OCI-LY1 (cell line): ENCODE data around the gene PIEZO1.

Source experiments
- CTCF ChIP-seq: fragments of 200-600 bp; sonication (generic), shearing (Covaris generic); IDR thresholded peaks from 2 replicates; pipeline ENCODE4 v1.5.1; 2017; ENCODE audit warnings: mild to moderate bottlenecking, antibody characterized with exemption, low read length, moderate library complexity, mixed read lengths
- EZH2 ChIP-seq: fragments of 200-600 bp; sonication (generic), shearing (Covaris generic); IDR thresholded peaks from 2 replicates; pipeline ENCODE4 v1.8.0; 2017; ENCODE audit warnings: borderline replicate concordance, mixed run types, mild to moderate bottlenecking, antibody characterized with exemption, low read length, moderate library complexity, mixed read lengths

- TF ChIP-seq CTCF (peak; percentile 43), EZH2 (no peak)
Observed at GRCh38 chr16:88759245-88759975, 25.6 kb downstream of the PIEZO1 start.
